Mesodermal cell (in vitro differentiated cells): ENCODE measurements around the gene CACNA2D4.

ENCODE experiments used
- H3K27ac ChIP-seq: 2 replicates; pipeline ENCODE4 v1.7.0; 2013; ENCODE audit warnings: mild to moderate bottlenecking, low read depth, low read length, moderate library complexity; ENCODE audit not compliant: severe bottlenecking
- H3K36me3 ChIP-seq: 2 replicates; pipeline ENCODE4 v1.7.1; 2013; ENCODE audit warnings: mild to moderate bottlenecking, low read length, moderate library complexity; ENCODE audit not compliant: control insufficient read depth, insufficient read depth
- H3K4me1 ChIP-seq: one replicate; pipeline ENCODE4 v1.7.1; 2013; ENCODE audit warnings: mild to moderate bottlenecking, low read length; ENCODE audit not compliant: insufficient read depth, control insufficient read depth, poor library complexity, severe bottlenecking
- H3K4me3 ChIP-seq: 2 replicates; pipeline ENCODE4 v1.7.0; 2013; ENCODE audit warnings: low read length, control low read depth, mild to moderate bottlenecking; ENCODE audit not compliant: insufficient read depth, poor library complexity, severe bottlenecking; ENCODE audit errors: extremely low read depth
- H3K9me3 ChIP-seq: 2 replicates; pipeline ENCODE4 v1.7.1; 2013; ENCODE audit warnings: mild to moderate bottlenecking, low read length, moderate library complexity; ENCODE audit not compliant: control insufficient read depth
- WGBS, 2 experiments: methylation state at CpG; one replicate each; pipeline ENCODE4 v1.1.5; 2013; ENCODE audit warnings: missing lambda C conversion rate in 2 of 2; ENCODE audit not compliant: insufficient coverage in 2 of 2; 5-methylcytosine and 5-hydroxymethylcytosine counted together

The CACNA2D4 gene

DNA sequence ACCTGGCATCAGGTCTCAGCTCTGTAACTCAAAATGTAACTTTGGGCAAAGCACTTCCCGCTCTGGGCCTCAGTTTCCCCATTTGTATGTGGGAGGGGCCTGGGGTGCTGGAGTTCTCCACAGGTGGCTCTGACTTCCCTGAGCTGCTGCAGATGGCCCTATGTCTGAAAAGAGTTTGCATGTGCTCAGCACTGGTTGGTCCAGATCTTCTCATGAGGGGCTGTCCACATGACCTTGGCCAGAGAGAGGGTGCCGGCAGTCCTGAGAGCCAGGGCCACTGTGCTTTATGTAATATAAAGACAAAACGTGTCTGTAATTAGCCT lies 7.2 kb upstream of the CACNA2D4 start:
- Histone ChIP-seq H3K9me3 (no peaks in the 10 kb centered on the region), H3K4me1 (peaks cover 9% of the 10 kb centered on the region), H3K4me3 (no peak overlapping the region), H3K27ac (no peak overlapping the region), H3K36me3 (no peaks in the 10 kb centered on the region)
- WGBS, 2 experiments: 93 to 96% methylated on average over 2 to 3 of the region's 3 CpGs

DNA sequence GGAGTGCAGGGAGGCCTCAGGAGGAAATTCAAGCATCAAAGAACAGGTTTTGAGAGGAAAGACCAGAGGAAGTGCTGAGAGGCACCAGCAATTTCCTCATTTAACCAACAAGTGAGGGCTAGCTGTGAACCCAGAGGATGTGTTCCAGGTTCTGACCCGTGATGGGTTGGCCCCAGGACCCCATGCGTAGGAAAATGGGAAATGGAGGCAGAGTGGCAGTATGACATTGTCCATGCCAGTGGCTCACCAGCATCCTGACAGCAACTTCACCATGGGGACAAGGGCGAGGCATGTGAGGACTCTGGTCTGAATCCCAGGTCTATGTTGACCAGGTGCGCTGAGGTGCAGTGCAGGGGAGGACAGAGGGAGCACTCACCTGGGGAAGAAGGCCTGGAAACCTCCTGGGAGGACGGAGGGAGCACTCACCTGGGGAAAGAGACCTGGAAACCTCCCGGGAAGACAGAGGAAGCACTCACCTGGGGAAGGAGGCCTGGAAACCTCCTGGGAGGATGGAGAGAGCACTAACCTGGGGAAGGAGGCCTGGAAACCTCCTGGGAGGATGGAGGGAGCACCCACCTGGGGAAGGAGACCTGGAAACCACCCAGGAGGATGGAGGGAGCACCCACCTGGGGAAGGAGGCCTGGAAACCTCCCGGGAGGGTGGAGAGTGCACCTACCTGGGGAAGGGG lies 6.7 kb upstream of the CACNA2D4 start:
- 84 to 91% methylated on average over 5 to 7 of the region's 7 CpGs for WGBS, 2 experiments
- Histone ChIP-seq H3K4me1 (peaks cover 9% of the 10 kb centered on the region), H3K27ac (no peak overlapping the region), H3K4me3 (no peak overlapping the region), H3K9me3 (no peaks in the 10 kb centered on the region), H3K36me3 (no peaks in the 10 kb centered on the region)

DNA sequence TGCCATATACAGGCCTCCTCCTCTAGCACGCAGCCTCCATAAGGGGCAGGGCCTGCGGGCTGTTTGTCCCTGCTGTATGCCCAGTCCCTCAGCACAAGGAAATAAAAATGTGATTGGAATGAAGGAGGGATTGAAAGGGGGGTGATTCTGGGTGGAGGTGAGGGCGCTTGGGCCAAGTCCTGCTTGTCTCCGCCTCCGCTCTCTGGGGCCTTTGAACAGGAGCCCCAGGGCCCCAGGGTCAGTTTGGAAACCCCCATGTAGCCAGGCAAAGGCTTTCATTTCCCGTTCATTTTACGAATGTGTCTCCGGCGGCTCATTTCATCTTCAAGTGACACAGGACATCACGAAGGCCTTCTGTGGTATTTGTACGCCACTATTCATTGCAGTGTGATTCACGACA lies 4.5 kb upstream of the CACNA2D4 start:
- Histone ChIP-seq H3K9me3 (no peaks in the 10 kb centered on the region), H3K27ac (no peak overlapping the region)
- 97% methylated on average over 9 to 12 of the region's 12 CpGs for WGBS, 2 experiments

DNA sequence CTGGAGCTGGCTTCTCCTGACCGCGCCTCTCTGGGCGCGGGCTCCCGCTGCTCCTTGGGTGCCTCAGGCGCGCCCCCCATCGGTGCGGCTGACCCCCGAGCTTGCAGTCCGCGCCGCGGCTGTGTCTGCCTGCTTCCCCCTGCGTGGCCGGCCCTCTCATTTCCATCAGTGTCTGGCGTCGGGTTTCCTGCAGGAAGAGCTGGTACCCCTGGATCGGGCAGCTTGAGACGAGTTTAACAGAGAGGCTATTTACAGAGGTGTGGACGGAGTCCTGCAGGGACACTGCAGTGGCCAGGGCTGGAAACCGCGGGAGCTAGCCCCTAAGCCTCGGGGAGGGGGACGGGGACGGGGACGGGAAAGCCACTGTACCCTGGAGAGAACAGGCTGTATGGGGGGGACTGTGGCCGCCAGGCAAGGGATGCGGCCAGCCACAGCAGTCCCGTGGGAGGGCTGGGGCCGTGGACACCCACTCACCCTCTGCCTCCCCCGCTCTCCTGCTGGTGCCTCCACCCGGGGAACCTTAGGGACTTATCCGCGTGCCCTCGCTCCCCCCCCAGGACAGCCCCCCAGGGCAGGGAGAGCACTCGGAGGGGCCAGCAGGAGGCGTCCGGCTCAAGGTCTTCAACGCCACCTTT lies 3.7 kb upstream of the CACNA2D4 start:
- no peak overlapping the region for H3K27ac ChIP-seq
- no peaks in the 10 kb centered on the region for H3K36me3 ChIP-seq
- no peaks in the 10 kb centered on the region for H3K9me3 ChIP-seq
- H3K4me1 ChIP-seq: no peaks in the 10 kb centered on the region
- 95 to 97% methylated on average over 27 to 30 of the region's 40 CpGs for WGBS, 2 experiments
- H3K4me3 ChIP-seq: no peak overlapping the region

More for the DNA sequence above, 4.5 kb upstream of the CACNA2D4 start:
- no peak overlapping the region for H3K4me3 ChIP-seq
- no peaks in the 10 kb centered on the region for H3K36me3 ChIP-seq
- peaks cover 4% of the 10 kb centered on the region for H3K4me1 ChIP-seq

DNA sequence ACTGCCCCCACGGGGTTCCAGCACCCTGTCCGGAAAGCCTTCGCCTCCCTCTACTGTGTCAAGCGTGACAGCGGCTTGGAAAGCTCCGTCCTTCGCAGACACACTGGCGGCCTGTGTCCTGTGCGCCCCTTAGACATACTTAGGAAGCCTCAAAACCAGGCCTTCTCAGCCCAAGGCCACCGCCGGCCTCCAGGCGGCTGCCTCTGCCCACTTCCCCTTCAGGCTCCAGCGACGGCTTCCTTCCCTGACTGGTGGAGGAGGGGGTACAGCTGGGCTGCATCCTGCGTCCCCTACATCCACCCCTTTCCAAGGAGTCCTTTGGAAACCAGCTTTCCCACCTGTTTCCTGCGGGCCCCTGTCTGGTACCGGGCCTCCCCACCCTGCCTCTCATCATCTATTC lies 2.5 kb upstream of the CACNA2D4 start:
- Histone ChIP-seq H3K4me1 (no peaks in the 10 kb centered on the region), H3K9me3 (no peaks in the 10 kb centered on the region), H3K27ac (no peak overlapping the region), H3K36me3 (no peaks in the 10 kb centered on the region), H3K4me3 (no peak overlapping the region)
- WGBS, 2 experiments: 87 to 88% methylated on average over 12 to 14 of the region's 17 CpGs

DNA sequence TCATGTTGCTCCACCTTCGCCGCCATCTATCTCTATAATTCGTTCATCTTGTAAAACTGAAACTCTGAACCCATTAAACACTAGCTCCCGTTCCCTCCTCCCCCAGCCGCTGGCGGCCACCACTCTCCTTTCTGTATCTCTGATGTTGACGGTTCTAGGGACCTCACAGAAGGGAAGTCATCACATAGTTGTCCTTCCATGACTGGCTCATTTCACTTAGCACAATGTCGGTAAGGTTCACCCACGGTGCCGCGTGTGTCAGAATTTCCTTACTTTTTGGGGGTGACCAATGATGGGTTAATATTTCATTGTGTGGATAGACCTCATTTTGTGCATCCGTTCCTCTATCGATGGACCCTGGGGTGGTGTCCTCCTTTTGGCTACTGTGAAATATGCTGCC lies 2.0 kb upstream of the CACNA2D4 start:
- 92 to 98% methylated on average over 6 to 8 of the region's 13 CpGs for WGBS, 2 experiments
- H3K27ac ChIP-seq: no peak overlapping the region
- H3K4me1 ChIP-seq: no peaks in the 10 kb centered on the region
- no peaks in the 10 kb centered on the region for H3K36me3 ChIP-seq
- H3K9me3 ChIP-seq: no peaks in the 10 kb centered on the region
- no peak overlapping the region for H3K4me3 ChIP-seq

DNA sequence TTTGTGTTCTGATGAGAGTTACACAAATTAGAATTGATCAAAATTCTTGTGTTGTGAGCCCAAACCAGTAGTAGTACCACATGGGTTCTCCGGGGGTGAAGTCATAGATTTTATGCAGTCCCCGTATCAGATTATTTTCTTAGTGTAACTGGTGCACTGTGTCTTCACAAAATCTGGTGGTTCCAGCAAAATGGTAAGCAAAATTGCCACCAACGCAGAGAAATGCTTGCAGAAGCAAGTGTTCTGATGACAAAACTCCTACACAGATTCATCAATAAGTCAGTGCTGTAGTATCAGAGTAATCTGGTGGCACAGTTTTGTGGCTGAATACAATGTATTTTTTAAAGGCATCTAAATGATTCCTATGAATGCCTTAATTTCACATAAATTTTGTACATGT lies 1.3 kb upstream of the CACNA2D4 start:
- Histone ChIP-seq H3K27ac (no peak overlapping the region), H3K4me1 (no peaks in the 10 kb centered on the region), H3K36me3 (no peaks in the 10 kb centered on the region), H3K4me3 (no peak overlapping the region), H3K9me3 (no peaks in the 10 kb centered on the region)
- WGBS, 2 experiments: 95 to 100% methylated on average over 2 to 3 of the region's 3 CpGs

DNA sequence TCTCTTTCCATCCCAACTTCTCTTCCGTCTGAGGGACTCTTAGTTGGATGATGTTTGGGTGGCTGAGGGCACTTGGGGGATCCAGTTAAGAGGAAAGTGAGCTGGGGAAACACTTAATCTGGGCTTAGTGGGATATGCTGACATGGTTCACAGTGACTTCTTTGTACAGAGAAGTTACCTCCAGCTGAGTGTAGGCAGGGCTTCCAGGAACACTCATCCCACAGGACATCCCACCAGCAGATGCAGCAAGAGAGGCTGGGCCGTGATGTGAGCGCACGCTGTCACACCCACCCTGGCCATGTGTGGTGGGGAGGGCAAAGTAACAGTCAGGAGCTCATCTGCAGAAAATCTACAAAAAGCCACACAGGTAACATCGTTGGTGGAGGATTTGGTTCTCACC lies 832 bp upstream of the CACNA2D4 start:
- Histone ChIP-seq H3K9me3 (no peaks in the 10 kb centered on the region), H3K27ac (no peak overlapping the region), H3K4me3 (no peak overlapping the region), H3K4me1 (no peaks in the 10 kb centered on the region), H3K36me3 (no peaks in the 10 kb centered on the region)
- WGBS, 2 experiments: 83 to 97% methylated on average over 4 to 5 of the region's 5 CpGs

DNA sequence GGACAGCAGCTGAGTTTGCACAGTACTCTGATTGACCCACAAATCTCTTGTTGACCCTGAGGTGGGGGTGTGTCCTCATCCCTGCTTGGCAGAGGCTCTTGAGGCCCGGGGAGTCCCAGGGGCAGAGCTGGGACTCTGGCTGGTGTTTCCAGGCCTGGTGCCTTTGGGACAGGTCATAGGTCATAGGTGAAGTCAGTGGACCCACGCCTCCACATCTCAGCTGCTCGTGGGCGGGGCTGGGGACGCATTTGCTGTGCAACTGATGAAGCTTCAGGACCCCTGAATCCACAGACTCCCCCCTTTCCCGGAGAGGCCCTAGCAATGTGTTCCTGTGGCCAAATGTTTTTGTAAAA lies 408 bp upstream of the CACNA2D4 start:
- H3K27ac ChIP-seq: no peak overlapping the region
- no peaks in the 10 kb centered on the region for H3K4me1 ChIP-seq
- H3K9me3 ChIP-seq: no peaks in the 10 kb centered on the region
- no peaks in the 10 kb centered on the region for H3K36me3 ChIP-seq
- H3K4me3 ChIP-seq: no peak overlapping the region
- 90% methylated on average over 5 of the region's 6 CpGs; no CpG with 5 or more reads in 1 of the 2 experiments for WGBS, 2 experiments

DNA sequence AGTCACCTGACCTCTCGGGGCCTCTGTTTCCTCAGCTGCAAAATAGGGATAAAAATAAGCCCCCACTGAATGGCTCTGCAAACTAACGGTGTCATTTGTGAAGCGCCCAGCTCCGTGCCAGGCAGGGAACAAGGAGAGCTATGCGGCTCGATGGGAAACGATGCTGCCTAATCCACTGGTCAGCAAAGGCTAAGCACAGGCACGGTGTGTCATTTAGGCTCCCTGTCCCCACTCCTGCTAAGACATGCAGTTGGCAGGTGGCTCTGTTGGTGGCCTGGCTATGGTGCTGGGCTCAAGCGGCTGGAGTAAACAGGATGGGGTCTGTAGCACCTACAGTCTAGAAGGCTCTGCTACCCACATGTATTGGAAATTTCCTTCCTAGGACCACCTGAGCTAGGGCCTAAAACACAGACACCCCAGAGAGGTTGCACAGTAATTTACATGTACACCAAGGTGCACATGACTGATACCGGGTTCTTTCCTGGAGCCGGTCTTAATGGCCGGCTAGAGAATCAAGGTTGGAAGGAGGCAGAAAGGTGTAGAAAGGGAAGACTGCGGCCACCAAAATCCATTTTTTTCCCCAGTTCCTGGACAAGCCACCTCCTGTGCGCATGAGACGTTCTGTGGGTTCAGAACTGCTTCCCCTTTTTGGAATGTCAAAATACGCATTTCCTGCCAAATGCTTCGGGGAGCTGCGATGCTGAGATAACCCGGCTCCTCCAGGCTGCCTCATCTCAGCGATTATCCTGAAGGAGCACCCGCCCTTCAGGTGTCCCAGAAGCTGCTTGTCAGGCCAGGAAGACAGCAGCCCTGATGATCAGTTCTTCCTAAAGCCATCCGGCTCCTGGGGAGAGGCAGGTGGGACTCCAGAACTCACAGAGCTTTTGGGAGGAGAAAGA lies 1.0 kb downstream of the CACNA2D4 start:
- H3K27ac ChIP-seq: no peak overlapping the region
- 89 to 95% methylated on average over 17 of the region's 22 CpGs for WGBS, 2 experiments

More for the DNA sequence above, 1.0 kb downstream of the CACNA2D4 start:
- no peak overlapping the region for H3K4me3 ChIP-seq
- H3K36me3 ChIP-seq: no peaks in the 10 kb centered on the region
- peaks cover 6% of the 10 kb centered on the region for H3K4me1 ChIP-seq
- H3K9me3 ChIP-seq: no peaks in the 10 kb centered on the region
